Right ventricle myocardium inferior (tissue), 1 donor: ENCODE results near the gene DYRK1A. TPM values are rescaled to one million over a fixed set of nuclear protein-coding genes. Genes with fewer than 3 reads are reported as not detected.

ENCODE experiments used
- ATAC-seq: fragments of 200-7000 bp; cut with Tn5 transposase; one replicate; pipeline ENCODE4 v1.9.1; 2020; ENCODE audit warnings: mild to moderate bottlenecking, moderate library complexity
- DNase-seq: peaks from one replicate; pipeline ENCODE4 v3.0.0; 2021; ENCODE audit errors: missing footprints
- intact Hi-C: fragments of 100-400 bp; cut with DNase I; formaldehyde crosslinking; loops from one replicate; pipeline ENCODE4 v1.11.0; 2022
- total RNA-seq: library from RNA; stranded (reverse); fragmentation: NEBNext Ultra II Directional; extraction: Animal tissue kit (Norgen Biotek cat#: 25700); gene quantifications from one replicate; pipeline ENCODE4 v1.2.1, GENCODE V29; 2021
- donor health status: DM: no; HTN: yes; CAD: no; lungs with severe emphysema.

The DYRK1A gene
- total RNA-seq, 1 donor from 2014 or later, result 63.5 TPM

- DNase-seq (no peak), ATAC-seq (no peak)
- intact Hi-C loops, result no loop called here
Observed at GRCh38 chr21:37431243-37431642, 64.7 kb downstream of the DYRK1A start.

DNA sequence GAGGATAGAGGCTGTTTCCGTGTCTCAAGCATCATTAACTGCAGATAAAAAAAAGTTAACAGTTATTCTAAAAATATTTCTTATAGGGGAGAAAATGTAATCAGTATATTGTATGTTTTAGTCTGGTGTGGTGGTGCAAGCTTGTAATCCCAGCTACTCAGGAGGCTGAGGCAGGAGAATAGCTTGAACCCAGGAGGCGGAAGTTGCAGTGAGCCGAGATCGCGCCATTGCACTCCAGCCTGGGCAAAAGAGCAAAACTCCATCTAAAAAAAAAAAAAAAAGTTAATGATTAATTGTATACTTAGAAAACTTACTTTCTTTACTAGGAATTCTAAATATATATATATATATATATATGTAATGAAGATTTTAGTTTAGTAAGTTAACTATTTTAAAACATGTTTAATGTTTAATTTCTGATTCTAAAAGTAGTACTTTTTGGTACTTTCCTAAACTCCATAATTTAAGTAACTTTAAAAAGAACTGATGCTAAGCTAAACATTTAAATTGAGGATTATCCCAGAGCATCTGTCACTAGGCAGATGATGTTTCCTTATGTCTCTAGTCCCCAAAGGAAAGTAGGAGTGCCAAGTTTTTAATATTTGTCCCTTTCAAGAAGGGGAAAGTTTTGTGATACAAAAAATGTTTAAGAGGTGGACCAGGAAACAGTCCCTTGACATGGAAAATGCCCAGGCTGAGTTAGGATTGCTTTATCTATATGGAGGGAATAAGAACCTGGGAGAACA, 66.3 kb downstream of the DYRK1A start:
- intact Hi-C loops, result no loop called here
- no peak for ATAC-seq

DNA sequence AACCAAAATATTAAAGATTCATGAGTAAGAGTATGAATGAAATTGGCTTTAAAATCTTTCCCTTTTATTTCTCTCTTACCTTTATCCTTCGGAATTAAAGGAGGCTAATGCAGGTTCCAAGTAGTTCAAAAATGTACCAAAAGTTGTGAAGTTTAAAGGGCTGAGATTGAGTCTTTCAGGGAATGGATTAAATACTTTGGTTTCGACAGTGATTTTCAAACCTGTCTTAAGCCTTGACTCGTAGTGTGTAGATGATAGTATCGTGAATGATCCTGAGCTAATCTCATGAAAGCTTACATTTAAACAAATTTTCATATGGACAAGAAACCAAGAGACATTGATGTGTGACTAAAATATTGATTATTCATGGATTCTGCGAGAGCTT, 66.9 kb downstream of the DYRK1A start:
- intact Hi-C loops, result no loop called here
- ATAC-seq (no peak), DNase-seq (no peak)

More for the DNA sequence above, 66.3 kb downstream of the DYRK1A start:
- DNase-seq, result no peak

GRCh38 chr21:37435120-37435519, 68.5 kb downstream of the DYRK1A start:
- intact Hi-C loops, result no loop called here
- DNase-seq (no peak), ATAC-seq (peak; percentile 96)

GRCh38 chr21:37435711-37436110, 69.1 kb downstream of the DYRK1A start:
- no peak for DNase-seq
- intact Hi-C loops, result no loop called here
- ATAC-seq, result no peak

GRCh38 chr21:37436174-37436573, 69.6 kb downstream of the DYRK1A start:
- intact Hi-C loops, result no loop called here
- ATAC-seq (peak; percentile 14), DNase-seq (no peak)

DNA sequence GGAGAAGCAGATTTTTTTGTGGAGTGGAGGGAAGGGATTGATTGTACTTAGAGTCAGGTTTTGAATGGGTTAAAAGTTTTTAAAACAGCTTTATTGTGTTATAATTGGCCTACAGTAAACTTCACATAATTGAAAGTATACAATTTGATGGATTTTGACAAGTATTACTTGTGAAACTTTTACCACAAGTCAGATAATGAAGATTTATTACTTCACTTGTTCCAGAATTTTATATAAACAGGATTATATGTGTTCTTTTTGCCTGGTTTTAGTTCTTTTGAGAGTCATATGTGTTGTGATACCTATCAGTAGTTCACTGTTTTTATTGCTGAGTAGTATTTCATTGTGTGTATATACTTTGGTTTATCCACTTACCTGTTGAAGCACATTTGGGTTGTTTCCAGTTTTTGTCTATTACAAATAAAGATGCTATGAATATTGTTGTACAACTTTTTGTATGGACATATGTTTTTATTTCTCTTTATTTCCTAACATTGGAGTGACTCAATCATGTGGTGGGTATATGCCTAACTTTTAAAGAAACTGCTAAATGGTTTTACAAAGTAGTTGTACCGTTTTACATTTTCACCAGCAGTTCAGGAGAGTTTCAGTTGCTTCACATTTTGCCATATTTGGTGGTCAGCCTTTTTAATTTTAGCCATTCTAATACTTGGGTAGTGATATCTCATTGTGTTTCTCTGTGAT, 71.0 kb downstream of the DYRK1A start:
- ATAC-seq, result no peak
- intact Hi-C loops, result no loop called here
- DNase-seq, result no peak

DNA sequence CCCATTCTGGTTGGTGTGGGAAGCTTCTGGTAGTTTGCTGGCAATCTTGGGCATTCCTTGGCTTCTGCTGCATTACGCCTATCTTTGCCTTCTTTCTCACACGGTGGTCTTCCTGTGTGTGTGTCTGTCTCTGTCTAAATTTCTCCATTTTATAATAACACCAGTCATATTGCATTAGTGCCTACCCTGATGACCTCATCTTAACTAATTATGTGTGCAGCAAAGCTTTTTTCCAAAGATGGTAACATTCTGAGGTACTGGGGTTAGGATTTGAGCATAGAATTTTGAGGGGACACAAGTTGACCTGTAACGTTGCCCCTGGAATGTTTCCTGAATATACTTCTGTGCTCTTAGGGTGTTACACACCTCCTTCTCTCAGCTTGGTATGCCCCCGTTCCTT, 77.1 kb downstream of the DYRK1A start:
- DNase-seq, result no peak
- intact Hi-C loops, result no loop called here
- ATAC-seq, result no peak

DNA sequence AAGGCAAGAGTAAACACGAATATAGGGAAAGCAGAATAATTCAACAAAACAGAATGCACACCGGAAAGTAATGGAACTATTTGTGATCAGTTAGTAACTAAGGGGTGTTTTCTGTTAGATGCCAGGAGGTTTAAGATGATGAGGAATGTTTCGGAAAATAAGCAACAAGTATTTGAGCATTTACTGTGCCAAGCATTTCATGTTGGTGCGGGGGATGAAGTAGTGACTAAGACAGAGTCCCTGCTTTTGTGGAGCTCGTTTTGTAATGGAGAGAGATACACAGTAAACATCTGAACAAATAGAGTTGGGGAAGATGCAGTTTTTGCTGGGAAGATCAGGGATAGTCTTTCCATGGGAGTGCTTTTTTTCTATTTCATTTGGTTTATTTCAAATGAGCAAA, 78.7 kb downstream of the DYRK1A start:
- intact Hi-C loops, result no loop called here
- ATAC-seq, result peak; percentile 32
- no peak for DNase-seq

GRCh38 chr21:37446552-37446951, 80.0 kb downstream of the DYRK1A start:
- intact Hi-C loops, result no loop called here
- DNase-seq, result no peak
- no peak for ATAC-seq

DNA sequence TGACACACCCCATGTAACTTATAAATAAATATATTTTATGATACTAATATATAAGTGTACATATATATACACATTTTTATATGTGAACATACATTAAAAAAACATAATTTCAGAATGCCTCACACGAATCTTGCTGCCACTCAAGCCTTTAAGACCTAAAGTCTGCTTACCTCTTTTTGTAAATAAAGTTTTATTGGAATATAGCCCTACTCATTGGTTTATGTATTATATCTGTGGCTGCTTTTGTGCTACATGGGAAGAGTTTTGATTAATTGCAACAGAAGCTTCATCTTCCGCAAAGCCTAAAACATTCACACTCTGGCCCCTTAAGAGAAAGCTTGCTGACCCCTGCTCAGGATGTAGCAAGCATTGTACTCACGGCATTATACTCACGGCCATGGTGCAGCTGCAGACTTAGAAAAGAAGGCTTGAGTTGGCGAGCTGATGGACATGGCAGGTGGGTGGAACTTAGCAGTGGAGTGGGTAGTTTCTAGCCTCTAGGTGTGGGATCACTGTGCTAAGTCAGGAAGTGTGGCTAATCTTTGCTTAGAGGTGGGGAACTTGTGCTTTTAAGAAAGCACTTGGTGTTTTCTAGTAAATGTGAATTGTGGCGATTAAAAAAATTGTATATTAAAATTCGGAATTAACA, 80.8 kb downstream of the DYRK1A start:
- intact Hi-C loops, result no loop called here
- ATAC-seq, result no peak
- no peak for DNase-seq

GRCh38 chr21:37449302-37449937, 82.8 kb downstream of the DYRK1A start:
- DNase-seq (no peak), ATAC-seq (no peak)
- intact Hi-C loops, result no loop called here

GRCh38 chr21:37450445-37450941, 83.9 kb downstream of the DYRK1A start:
- ATAC-seq, result no peak
- no peak for DNase-seq
- intact Hi-C loops, result no loop called here

- intact Hi-C loops, result no loop called here
- no peak for DNase-seq
- ATAC-seq, result no peak
Observed at GRCh38 chr21:37451446-37451845, 84.9 kb downstream of the DYRK1A start.

DNA sequence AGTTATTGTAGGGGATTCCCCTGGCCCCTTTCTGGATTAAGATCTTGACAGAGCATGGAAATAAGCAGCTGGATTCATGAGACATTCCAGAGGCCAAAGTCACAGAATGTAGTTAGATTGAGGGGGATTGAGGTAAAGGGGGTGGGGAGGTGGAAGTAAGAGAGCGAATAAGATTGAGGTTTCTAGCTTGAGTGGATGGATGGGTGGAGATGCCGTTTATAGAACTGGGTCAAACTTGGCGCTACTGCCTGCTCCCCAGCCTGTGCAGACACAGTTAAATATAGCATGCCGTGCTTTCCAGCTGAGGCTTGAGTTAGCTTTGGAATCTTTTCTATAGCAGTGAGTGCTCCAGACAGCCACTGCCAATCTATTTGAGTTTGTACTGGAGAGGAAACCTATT, 85.7 kb downstream of the DYRK1A start:
- peak; percentile 88 for ATAC-seq
- DNase-seq, result no peak
- intact Hi-C loops, result no loop called here

GRCh38 chr21:37453350-37453749, 86.8 kb downstream of the DYRK1A start:
- intact Hi-C loops, result no loop called here
- DNase-seq (no peak), ATAC-seq (no peak)

- intact Hi-C loops, result no loop called here
- ATAC-seq (no peak), DNase-seq (no peak)
Observed at GRCh38 chr21:37454869-37455503, 88.4 kb downstream of the DYRK1A start.

DNA sequence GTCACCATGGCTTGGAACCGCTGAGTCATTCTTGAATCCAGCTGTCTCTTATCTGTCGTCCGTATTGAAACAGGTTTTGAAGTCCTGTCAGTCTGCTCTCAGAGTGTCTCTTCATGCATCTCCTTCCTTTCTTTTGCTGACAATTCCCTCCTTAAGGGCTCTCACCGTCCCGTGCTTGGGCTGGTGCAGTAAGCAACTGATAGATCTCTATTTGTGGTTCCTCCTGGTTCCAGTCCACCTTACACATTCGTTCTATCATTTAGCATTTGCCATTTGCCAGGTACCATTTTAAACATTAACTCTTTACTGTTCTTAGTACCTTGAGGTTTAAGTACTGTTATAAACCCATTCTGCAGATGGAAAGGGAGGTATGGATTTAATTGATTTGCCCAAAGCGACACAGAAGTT, 88.9 kb downstream of the DYRK1A start:
- DNase-seq (no peak), ATAC-seq (no peak)
- intact Hi-C loops, result no loop called here

DNA sequence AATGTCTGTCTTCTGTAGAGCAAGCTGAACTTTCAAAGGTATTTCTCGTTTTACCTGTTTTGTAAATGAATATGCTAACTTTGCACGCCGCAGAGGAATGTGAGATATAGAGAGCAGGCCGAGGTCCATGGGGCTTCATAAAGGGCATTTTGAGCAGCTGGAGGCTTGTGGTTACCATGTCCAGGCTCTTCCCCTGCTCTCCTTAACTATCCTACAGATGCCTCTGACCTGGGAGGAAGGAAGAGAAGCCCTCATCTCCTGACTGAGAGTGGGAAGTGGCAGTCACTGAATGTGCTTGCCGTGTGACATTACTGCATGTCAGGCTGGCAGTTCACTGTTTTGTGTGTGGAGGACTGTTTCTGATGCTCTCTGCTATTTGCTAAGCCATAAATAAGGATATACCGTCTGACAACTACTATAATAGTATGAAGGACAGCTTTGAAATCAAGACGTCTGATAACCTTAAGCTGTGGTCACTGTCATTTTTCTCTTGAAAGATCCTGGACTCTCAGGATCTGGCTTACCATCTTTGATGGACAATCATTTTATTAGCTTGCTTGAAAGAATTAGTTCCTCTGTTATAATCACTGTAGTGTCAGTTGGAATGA, 92.2 kb downstream of the DYRK1A start:
- intact Hi-C loops, result no loop called here
- ATAC-seq (no peak), DNase-seq (no peak)
